ENCODE data around the gene SUPT5H. TPM values are rescaled to one million over a fixed set of nuclear protein-coding genes. Genes with fewer than 3 reads are reported as not detected.

SUPT5H gene
- total and polyA plus RNA-seq, 2 of the 8 experiments (the other 6 are each of a cell fraction or from before 2014, with no cell fraction given), result 77.8 to 111 TPM

GRCh38 chr19:39502640-39503417 is 57.4 kb downstream of the SUPT5H start (continued):
- TF ChIP-seq CHD7 (IDR thresholded peaks at IDR 0.05; ENCODE audit: insufficient replicate concordance, low read length) (no peak), RNF2 (IDR thresholded peaks at IDR 0.05; ENCODE audit: borderline replicate concordance, low read depth, low read length, missing control alignments, poor library complexity, severe bottlenecking) (peak; percentile 63), ZNF274 (IDR thresholded peaks at IDR 0.05; ENCODE audit: borderline replicate concordance, extremely low read depth, low read length) (no peak), GTF2F1 (IDR thresholded peaks at IDR 0.05; ENCODE audit: borderline replicate concordance, low read depth, low read length) (peak; percentile 86; the same call in 1 of the 2 replicates), TEAD4 (IDR thresholded peaks at IDR 0.05; ENCODE audit: low read depth, low read length) (peak; percentile 45; the same call in 1 of the 2 replicates), HDAC6 (IDR thresholded peaks at IDR 0.05; ENCODE audit: low read depth, low read length) (no peak), CBX5 (IDR thresholded peaks at IDR 0.05; ENCODE audit: low read depth, low read length) (no peak), NANOG (IDR thresholded peaks at IDR 0.05; ENCODE audit: insufficient read depth, low read depth, low read length, poor library complexity, severe bottlenecking) (no peak)

Measured in H1 (cell line).